ENCODE results near the gene PINLYP.

DNA sequence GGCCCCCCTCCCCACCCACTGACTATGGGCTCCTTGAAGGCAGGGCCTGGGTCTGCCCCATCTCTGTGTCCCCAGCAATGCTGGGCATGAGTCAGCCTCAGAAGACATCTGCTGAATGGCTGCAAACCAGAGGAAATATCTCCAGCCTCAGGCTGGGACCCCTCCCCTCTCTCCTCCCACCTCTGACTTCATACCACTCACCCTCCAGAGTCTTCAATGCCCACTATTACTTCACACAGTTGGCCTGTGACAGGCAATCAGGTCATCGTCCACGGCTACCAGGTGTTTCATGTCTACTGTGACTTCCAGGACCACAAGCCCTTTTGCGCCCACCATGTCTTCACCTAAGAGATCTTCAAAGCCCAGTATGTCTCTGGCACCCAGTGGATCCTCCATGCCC lies 36.2 kb downstream of the PINLYP start, which contains the start of gene SRRM5:
- no peak for TF ChIP-seq POLR2A (IDR thresholded peaks at IDR 0.05)
- TF ChIP-seq, protein P1, sequence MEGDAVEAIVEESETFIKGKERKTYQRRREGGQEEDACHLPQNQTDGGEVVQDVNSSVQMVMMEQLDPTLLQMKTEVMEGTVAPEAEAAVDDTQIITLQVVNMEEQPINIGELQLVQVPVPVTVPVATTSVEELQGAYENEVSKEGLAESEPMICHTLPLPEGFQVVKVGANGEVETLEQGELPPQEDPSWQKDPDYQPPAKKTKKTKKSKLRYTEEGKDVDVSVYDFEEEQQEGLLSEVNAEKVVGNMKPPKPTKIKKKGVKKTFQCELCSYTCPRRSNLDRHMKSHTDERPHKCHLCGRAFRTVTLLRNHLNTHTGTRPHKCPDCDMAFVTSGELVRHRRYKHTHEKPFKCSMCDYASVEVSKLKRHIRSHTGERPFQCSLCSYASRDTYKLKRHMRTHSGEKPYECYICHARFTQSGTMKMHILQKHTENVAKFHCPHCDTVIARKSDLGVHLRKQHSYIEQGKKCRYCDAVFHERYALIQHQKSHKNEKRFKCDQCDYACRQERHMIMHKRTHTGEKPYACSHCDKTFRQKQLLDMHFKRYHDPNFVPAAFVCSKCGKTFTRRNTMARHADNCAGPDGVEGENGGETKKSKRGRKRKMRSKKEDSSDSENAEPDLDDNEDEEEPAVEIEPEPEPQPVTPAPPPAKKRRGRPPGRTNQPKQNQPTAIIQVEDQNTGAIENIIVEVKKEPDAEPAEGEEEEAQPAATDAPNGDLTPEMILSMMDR (IDR thresholded peaks at IDR 0.05) = no peak

Data from right lobe of liver (tissue), 4 donors.